ENCODE data around the gene CX3CL1. TPM values are rescaled to one million over a fixed set of nuclear protein-coding genes. Genes with fewer than 3 reads are reported as not detected.
"Not testable (repeated sequence)": the region's sequence is repeated elsewhere in the genome, so short reads cannot be mapped to it uniquely, and the experiment has no call there.

CX3CL1 gene
- total and polyA plus RNA-seq, 8 donors, result 8.6 to 27.8 (median 11.2) TPM

DNA sequence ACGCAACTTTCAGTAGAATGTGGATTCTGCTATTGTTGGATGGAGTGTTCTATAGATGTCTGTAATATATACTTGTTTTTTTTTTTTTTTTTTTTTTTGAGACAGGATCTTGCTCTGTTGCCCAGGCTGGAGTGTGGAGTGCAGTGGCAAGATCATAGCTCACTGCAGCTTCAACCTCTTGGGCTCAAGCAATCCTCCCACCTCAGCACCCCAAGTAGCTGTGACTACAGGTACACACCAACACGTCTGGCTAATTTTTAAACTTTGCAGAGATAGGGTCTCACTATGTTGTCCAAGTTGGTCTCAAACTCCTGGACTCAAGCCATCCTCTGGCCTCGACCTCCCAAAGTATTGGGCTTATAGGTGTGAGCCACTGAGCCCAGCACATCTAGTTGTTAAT is 40.9 kb upstream of the CX3CL1 start:
- no peaks in the 10 kb centered on the region for H3K4me1 ChIP-seq
- ATAC-seq (no peak), DNase-seq (no peak)
- intact Hi-C loops (cut with DNase I), result no loop called here
- H3K27me3 ChIP-seq, result no peaks in the 10 kb centered on the region
- peaks cover 0 to 7% of the 10 kb centered on the region in 2 donors for H3K9me3 ChIP-seq
- H3K4me3 ChIP-seq, result no peak overlapping the region
- H3K36me3 ChIP-seq, result no peaks in the 10 kb centered on the region
- no peak overlapping the region for H3K27ac ChIP-seq
- TF ChIP-seq, protein P1, sequence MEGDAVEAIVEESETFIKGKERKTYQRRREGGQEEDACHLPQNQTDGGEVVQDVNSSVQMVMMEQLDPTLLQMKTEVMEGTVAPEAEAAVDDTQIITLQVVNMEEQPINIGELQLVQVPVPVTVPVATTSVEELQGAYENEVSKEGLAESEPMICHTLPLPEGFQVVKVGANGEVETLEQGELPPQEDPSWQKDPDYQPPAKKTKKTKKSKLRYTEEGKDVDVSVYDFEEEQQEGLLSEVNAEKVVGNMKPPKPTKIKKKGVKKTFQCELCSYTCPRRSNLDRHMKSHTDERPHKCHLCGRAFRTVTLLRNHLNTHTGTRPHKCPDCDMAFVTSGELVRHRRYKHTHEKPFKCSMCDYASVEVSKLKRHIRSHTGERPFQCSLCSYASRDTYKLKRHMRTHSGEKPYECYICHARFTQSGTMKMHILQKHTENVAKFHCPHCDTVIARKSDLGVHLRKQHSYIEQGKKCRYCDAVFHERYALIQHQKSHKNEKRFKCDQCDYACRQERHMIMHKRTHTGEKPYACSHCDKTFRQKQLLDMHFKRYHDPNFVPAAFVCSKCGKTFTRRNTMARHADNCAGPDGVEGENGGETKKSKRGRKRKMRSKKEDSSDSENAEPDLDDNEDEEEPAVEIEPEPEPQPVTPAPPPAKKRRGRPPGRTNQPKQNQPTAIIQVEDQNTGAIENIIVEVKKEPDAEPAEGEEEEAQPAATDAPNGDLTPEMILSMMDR (IDR thresholded peaks at IDR 0.05), result no peak

DNA sequence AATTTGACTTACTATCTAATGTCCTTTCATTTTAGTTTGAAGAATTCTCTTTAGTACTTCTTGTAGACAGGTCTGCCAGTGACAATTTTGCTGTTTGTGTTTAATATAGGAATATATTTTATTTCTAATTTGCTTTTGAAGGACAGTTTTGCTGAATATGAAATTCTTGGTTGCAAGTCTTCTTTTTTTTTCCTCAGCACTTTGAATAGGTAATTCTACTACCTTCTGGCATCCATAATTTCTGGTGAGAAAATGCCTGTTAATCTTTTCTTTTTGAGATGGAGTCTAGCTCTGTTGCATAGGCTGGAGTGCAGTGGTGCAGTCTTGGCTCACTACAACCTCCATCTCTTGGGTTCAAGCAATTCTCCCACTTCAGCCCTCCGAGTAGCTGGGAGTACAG is 38.9 kb upstream of the CX3CL1 start:
- Histone ChIP-seq H3K27ac (no peak overlapping the region), H3K9me3 (peaks cover 0 to 5% of the 10 kb centered on the region in 2 donors), H3K4me1 (no peaks in the 10 kb centered on the region), H3K4me3 (no peak overlapping the region), H3K27me3 (no peaks in the 10 kb centered on the region), H3K36me3 (no peaks in the 10 kb centered on the region)
- intact Hi-C loops (cut with DNase I), result no loop called here
- DNase-seq (no peak), ATAC-seq (no peak)
- TF ChIP-seq, protein P1 (IDR thresholded peaks at IDR 0.05), result no peak

DNA sequence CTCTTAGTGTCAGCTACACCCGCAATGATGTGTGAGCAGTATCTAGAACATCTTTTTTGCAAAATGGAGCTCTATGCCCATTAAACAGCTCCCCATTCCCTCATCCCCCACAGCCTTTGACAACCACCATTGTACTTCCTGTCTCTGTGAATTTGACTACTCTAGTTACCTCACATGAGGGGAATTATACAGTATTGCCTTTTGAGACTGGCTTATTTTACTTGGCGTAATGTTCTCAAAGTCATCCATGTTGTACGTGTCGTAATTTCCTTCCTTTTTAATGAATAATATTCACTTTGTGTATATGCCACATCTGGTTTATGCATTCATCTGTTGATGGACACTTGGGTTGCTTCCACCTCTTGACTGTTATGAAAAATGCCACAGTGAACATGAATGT is 36.9 kb upstream of the CX3CL1 start:
- Histone ChIP-seq H3K9me3 (peaks cover 0 to 5% of the 10 kb centered on the region in 2 donors), H3K36me3 (no peaks in the 10 kb centered on the region), H3K27me3 (no peaks in the 10 kb centered on the region), H3K4me3 (no peak overlapping the region), H3K27ac (no peak overlapping the region), H3K4me1 (peaks cover 0 to 9% of the 10 kb centered on the region in 2 donors)
- intact Hi-C loops (cut with DNase I), result no loop called here
- no peak for ATAC-seq
- TF ChIP-seq, protein P1 (IDR thresholded peaks at IDR 0.05), result no peak
- no peak for DNase-seq

DNA sequence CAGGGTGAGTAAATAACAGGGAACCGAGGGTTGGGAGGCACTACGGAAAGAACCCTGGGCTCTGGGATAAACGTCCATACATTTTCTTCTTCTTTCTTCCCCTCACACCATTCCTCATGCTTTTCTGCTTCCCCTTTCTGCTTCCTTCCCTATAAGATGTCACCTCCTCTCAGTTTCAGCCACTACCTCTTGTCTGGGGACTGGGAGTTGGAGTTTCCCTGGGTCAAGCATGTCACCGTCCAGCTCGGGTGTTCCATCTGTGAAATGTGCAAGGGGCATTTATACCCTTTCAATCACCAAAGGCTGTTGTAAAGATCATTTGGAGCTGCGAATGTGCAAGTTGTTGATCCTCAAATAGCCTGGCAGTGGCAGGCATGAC is 31.2 kb upstream of the CX3CL1 start:
- no peaks in the 10 kb centered on the region for H3K27me3 ChIP-seq
- intact Hi-C loops (cut with DNase I), result no loop called here
- H3K36me3 ChIP-seq, result no peaks in the 10 kb centered on the region
- TF ChIP-seq, protein P1 (IDR thresholded peaks at IDR 0.05), result no peak
- H3K4me3 ChIP-seq, result no peak overlapping the region
- H3K9me3 ChIP-seq, result no peaks in the 10 kb centered on the region
- peaks cover 7 to 27% of the 10 kb centered on the region in 2 donors for H3K4me1 ChIP-seq
- DNase-seq (no peak), ATAC-seq (peak; percentile 19)
- peak overlapping the region; percentile 28 to 61 for H3K27ac ChIP-seq

DNA sequence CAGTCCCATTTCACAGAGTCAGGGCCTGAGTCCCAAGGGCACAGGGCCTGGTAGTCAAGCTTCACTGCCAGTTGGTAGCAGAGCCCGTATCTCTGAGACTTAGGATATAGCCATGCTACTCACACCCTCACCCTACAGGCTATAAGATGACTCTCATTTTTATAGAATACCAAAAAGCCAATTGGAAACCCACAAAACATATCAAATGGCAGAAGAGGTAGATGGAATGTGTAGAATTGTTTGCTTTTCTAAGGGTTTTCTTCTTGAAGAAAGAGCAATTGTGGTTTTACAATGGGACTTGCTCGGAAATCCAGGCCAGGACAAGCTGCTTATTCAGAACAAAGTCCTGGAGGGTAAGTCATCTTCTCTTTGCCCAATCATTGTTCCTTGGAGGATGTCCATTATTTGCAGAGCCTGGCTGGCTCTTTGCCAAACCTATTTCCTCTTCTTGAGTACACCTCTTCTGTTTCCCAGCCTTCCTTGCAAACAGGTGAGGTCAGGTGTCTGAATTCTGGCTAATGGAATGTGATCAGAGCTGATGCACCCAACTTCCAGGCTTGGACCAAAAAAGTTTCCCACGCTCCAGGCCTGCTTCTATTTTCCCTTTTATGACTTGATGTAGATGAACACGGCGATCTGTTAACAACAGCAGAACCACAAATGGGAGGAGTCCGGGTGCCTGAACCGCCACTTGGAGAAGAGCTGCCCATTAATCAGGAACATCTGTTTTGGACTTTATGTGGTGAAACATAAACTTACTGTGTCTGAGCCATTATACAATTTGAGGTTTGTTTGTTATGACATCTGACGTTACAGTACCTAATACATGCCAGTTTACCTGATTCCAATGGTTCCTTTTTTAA is 30.6 kb upstream of the CX3CL1 start:
- Histone ChIP-seq H3K4me3 (no peak overlapping the region), H3K27ac (peak overlapping the region; percentile 28 to 61), H3K4me1 (peaks cover 7 to 27% of the 10 kb centered on the region in 2 donors), H3K36me3 (no peaks in the 10 kb centered on the region), H3K27me3 (no peaks in the 10 kb centered on the region), H3K9me3 (no peaks in the 10 kb centered on the region)
- peak in 1 of 4 donors; percentile 15 for DNase-seq
- intact Hi-C loops (cut with DNase I), result no loop called here
- TF ChIP-seq, protein P1 (IDR thresholded peaks at IDR 0.05), result no peak
- peak; percentile 83 for ATAC-seq

DNA sequence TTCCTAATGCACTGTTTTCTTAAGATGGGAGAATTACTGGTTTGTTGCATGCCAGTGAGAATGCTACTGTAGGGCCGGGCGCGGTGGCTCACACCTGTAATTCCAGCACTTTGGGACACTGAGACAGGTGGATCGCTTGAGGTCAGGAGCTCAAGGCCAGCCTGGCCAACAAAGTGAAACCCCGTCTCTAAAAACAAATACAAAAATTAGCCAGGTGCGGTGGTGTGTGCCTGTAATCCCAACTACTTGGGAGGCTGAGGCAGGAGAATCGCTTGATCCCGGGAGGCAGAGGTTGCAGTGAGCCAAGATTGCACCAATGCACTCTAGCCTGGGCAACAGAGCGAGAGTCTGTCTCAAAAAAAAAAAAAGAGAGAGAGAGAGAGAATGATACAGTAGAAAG is 29.7 kb upstream of the CX3CL1 start:
- DNase-seq; ATAC-seq; H3K27me3 ChIP-seq; H3K9me3 ChIP-seq; H3K36me3 ChIP-seq; intact Hi-C loops (cut with DNase I); H3K4me3 ChIP-seq; H3K27ac ChIP-seq: not testable (repeated sequence)
- H3K4me1 ChIP-seq, result peaks cover 7 to 27% of the 10 kb centered on the region in 2 donors
